ENCODE results near the gene BRD4.

GRCh38 chr19:15188851-15189250 lies 143.5 kb downstream of the BRD4 start:
- TF ChIP-seq CTCF (IDR thresholded peaks at IDR 0.05) (no peak), POLR2A (IDR thresholded peaks at IDR 0.05) (no peak), POLR2AphosphoS5 (IDR thresholded peaks at IDR 0.05; ENCODE audit: insufficient read depth in 1 of 2, low read depth in 1 of 2) (no peak)

All from vagina (tissue), 2 donors.